ENCODE measurements around the gene GRM8. TPM values are rescaled to one million over a fixed set of nuclear protein-coding genes. Genes with fewer than 3 reads are reported as not detected.

GRM8 gene
- total RNA-seq, 1 experiment from 2014 or later: 0.40 TPM

- Mint-ChIP-seq H3K36me3 (ENCODE audit: insufficient read depth, unreplicated experiment) (no peaks in the 10 kb centered on the region), H3K9me3 (ENCODE audit: low read depth, unreplicated experiment) (no peaks in the 10 kb centered on the region), H3K27me3 (ENCODE audit: unreplicated experiment) (no peaks in the 10 kb centered on the region), H3K4me1 (ENCODE audit: low read depth, unreplicated experiment) (peaks cover 9% of the 10 kb centered on the region), H3K27ac (ENCODE audit: unreplicated experiment) (no peak overlapping the region), H3K4me3 (ENCODE audit: low read depth, unreplicated experiment) (no peak overlapping the region)
- TF ChIP-seq CTCF (IDR thresholded peaks at IDR 0.05; ENCODE audit: unreplicated experiment): no peak
- CTCF ChIA-PET: no interaction called here
- intact Hi-C loops (cut with micrococcal nuclease; ENCODE audit: unreplicated experiment): no loop called here
- BruUV-seq (replicated peaks): no TSS peak
- no peak for DNase-seq
These were observed 809.8 kb downstream of the GRM8 start for GRCh38 chr7:126442908-126443307.

- intact Hi-C loops (cut with micrococcal nuclease; ENCODE audit: unreplicated experiment): no loop called here
- no peak overlapping the region for H3K27ac Mint-ChIP-seq (ENCODE audit: unreplicated experiment)
- BruUV-seq (replicated peaks): no TSS peak
- H3K36me3 Mint-ChIP-seq (ENCODE audit: insufficient read depth, unreplicated experiment): no peaks in the 10 kb centered on the region
- no peak for TF ChIP-seq CTCF (IDR thresholded peaks at IDR 0.05; ENCODE audit: unreplicated experiment)
- H3K9me3 Mint-ChIP-seq (ENCODE audit: low read depth, unreplicated experiment): no peaks in the 10 kb centered on the region
- CTCF ChIA-PET: no interaction called here
- H3K4me1 Mint-ChIP-seq (ENCODE audit: low read depth, unreplicated experiment): peaks cover 9% of the 10 kb centered on the region
- H3K27me3 Mint-ChIP-seq (ENCODE audit: unreplicated experiment): no peaks in the 10 kb centered on the region
- DNase-seq: no peak
- no peak overlapping the region for H3K4me3 Mint-ChIP-seq (ENCODE audit: low read depth, unreplicated experiment)
These were observed 811.0 kb downstream of the GRM8 start for GRCh38 chr7:126441745-126442144.

GRCh38 chr7:126440542-126440941 lies 812.2 kb downstream of the GRM8 start:
- Mint-ChIP-seq H3K4me1 (ENCODE audit: low read depth, unreplicated experiment) (peaks cover 9% of the 10 kb centered on the region), H3K4me3 (ENCODE audit: low read depth, unreplicated experiment) (no peak overlapping the region), H3K36me3 (ENCODE audit: insufficient read depth, unreplicated experiment) (no peaks in the 10 kb centered on the region), H3K27ac (ENCODE audit: unreplicated experiment) (no peak overlapping the region), H3K9me3 (ENCODE audit: low read depth, unreplicated experiment) (no peaks in the 10 kb centered on the region), H3K27me3 (ENCODE audit: unreplicated experiment) (no peaks in the 10 kb centered on the region)
- no peak for TF ChIP-seq CTCF (IDR thresholded peaks at IDR 0.05; ENCODE audit: unreplicated experiment)
- intact Hi-C loops (cut with micrococcal nuclease; ENCODE audit: unreplicated experiment): no loop called here
- no TSS peak for BruUV-seq (replicated peaks)
- CTCF ChIA-PET: no interaction called here
- no peak for DNase-seq

- Mint-ChIP-seq H3K9me3 (ENCODE audit: low read depth, unreplicated experiment) (no peaks in the 10 kb centered on the region), H3K4me3 (ENCODE audit: low read depth, unreplicated experiment) (no peak overlapping the region), H3K36me3 (ENCODE audit: insufficient read depth, unreplicated experiment) (no peaks in the 10 kb centered on the region), H3K27ac (ENCODE audit: unreplicated experiment) (no peak overlapping the region), H3K27me3 (ENCODE audit: unreplicated experiment) (no peaks in the 10 kb centered on the region), H3K4me1 (ENCODE audit: low read depth, unreplicated experiment) (no peaks in the 10 kb centered on the region)
- CTCF ChIA-PET: no interaction called here
- DNase-seq: no peak
- intact Hi-C loops (cut with micrococcal nuclease; ENCODE audit: unreplicated experiment): no loop called here
- BruUV-seq (replicated peaks): no TSS peak
- TF ChIP-seq CTCF (IDR thresholded peaks at IDR 0.05; ENCODE audit: unreplicated experiment): no peak
These were observed 816.4 kb downstream of the GRM8 start for GRCh38 chr7:126436213-126436868.
